ENCODE data around the gene RABGEF1.
A peak's percentile ranks its signal among the peaks of the same experiment; 100 is the strongest.
"Not testable (repeated sequence)": the region's sequence is repeated elsewhere in the genome, so short reads cannot be mapped to it uniquely, and the experiment has no call there.

RABGEF1 gene

GRCh38 chr7:66767486-66767885, 27.0 kb downstream of the RABGEF1 start:
- not testable (repeated sequence) for DNase-seq

- no peak for DNase-seq
These were observed 28.6 kb downstream of the RABGEF1 start for GRCh38 chr7:66768865-66769832.

- no peak for DNase-seq
These were observed 29.4 kb downstream of the RABGEF1 start for GRCh38 chr7:66769833-66770512.

GRCh38 chr7:66771795-66772194, 31.3 kb downstream of the RABGEF1 start:
- no peak for DNase-seq

GRCh38 chr7:66773744-66774143, 33.2 kb downstream of the RABGEF1 start:
- DNase-seq, result not testable (repeated sequence)

- not testable (repeated sequence) for DNase-seq
These were observed 35.9 kb downstream of the RABGEF1 start for GRCh38 chr7:66776383-66776782.

- no peak for DNase-seq
These were observed 36.4 kb downstream of the RABGEF1 start for GRCh38 chr7:66776800-66777442.

- DNase-seq, result no peak
These were observed 37.7 kb downstream of the RABGEF1 start for GRCh38 chr7:66778201-66778600.

GRCh38 chr7:66779669-66780409, 39.3 kb downstream of the RABGEF1 start:
- no peak for DNase-seq

GRCh38 chr7:66781408-66782090, 41.0 kb downstream of the RABGEF1 start:
- no peak for DNase-seq

GRCh38 chr7:66782875-66783274, 42.3 kb downstream of the RABGEF1 start:
- peak; percentile 5 for DNase-seq

- DNase-seq, result not testable (repeated sequence)
These were observed 43.5 kb downstream of the RABGEF1 start for GRCh38 chr7:66783887-66784595.

GRCh38 chr7:66790196-66790595, 49.7 kb downstream of the RABGEF1 start:
- DNase-seq, result no peak

GRCh38 chr7:66790725-66791124, 50.2 kb downstream of the RABGEF1 start:
- DNase-seq, result no peak

- DNase-seq, result no peak
These were observed 60.1 kb downstream of the RABGEF1 start for GRCh38 chr7:66800591-66800990.

- no peak for DNase-seq
These were observed 63.5 kb downstream of the RABGEF1 start for GRCh38 chr7:66804001-66804400.

GRCh38 chr7:66807736-66808135, 67.2 kb downstream of the RABGEF1 start:
- DNase-seq, result no peak

GRCh38 chr7:66810716-66811115, 70.2 kb downstream of the RABGEF1 start:
- DNase-seq, result no peak

GRCh38 chr7:66815186-66815875, 74.8 kb downstream of the RABGEF1 start:
- DNase-seq, result not testable (repeated sequence)

- DNase-seq, result no peak
These were observed 75.4 kb downstream of the RABGEF1 start for GRCh38 chr7:66815951-66816350.

- not testable (repeated sequence) for DNase-seq
These were observed 76.1 kb downstream of the RABGEF1 start for GRCh38 chr7:66816658-66817057.

Measured in NCI-H748 treated with DMSO at 0.1 percent for 48 hours (cell line).